ENCODE results near the gene GRAMD1A. TPM values are rescaled to one million over a fixed set of nuclear protein-coding genes. Genes with fewer than 3 reads are reported as not detected.

Gene GRAMD1A
- total and polyA plus RNA-seq, 9 of the 15 experiments (the other 6 are each of a cell fraction or from before 2014, with no cell fraction given) = 1.4 to 63.8 (median 38.5) TPM

DNA sequence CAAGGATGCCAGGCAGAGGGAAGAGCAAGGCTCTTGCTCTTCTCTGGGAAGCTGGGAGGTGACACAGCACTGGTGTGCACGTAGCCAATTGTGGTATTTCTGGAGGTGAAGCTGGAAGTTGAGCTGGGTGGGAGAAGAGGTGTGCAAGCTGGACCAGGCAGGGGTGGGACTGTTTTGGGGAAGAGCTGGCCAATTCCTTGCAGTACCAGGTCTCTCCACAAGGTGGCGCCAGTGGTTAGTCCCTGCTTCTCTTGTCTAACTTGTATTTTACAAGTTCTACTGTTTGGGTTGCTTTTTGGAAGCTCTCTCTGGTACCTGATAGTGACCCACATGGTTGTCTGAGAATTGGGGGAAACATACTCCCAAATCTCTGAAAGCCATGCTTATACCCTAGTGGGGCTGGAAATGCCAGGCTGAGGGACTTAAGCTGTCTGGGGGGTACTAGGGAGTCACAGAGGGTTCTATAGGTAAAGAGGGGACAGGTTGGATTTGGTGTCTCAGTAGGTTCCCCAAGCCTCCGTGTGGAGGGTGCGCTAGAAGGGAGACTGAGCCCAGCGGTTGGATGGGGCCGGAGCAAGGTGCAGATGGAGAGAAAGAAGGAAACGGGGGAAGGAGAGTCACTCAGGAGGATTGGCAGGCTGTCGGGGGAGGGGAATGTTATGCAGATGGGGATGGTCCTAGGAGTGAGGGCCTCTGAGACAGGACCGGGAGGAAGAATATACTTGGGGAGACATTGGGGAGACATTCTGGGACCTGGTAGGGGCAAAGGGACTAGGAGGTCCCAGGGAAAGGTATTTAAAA is 44.4 kb downstream of the GRAMD1A start (continued):
- TF ChIP-seq, protein P1, sequence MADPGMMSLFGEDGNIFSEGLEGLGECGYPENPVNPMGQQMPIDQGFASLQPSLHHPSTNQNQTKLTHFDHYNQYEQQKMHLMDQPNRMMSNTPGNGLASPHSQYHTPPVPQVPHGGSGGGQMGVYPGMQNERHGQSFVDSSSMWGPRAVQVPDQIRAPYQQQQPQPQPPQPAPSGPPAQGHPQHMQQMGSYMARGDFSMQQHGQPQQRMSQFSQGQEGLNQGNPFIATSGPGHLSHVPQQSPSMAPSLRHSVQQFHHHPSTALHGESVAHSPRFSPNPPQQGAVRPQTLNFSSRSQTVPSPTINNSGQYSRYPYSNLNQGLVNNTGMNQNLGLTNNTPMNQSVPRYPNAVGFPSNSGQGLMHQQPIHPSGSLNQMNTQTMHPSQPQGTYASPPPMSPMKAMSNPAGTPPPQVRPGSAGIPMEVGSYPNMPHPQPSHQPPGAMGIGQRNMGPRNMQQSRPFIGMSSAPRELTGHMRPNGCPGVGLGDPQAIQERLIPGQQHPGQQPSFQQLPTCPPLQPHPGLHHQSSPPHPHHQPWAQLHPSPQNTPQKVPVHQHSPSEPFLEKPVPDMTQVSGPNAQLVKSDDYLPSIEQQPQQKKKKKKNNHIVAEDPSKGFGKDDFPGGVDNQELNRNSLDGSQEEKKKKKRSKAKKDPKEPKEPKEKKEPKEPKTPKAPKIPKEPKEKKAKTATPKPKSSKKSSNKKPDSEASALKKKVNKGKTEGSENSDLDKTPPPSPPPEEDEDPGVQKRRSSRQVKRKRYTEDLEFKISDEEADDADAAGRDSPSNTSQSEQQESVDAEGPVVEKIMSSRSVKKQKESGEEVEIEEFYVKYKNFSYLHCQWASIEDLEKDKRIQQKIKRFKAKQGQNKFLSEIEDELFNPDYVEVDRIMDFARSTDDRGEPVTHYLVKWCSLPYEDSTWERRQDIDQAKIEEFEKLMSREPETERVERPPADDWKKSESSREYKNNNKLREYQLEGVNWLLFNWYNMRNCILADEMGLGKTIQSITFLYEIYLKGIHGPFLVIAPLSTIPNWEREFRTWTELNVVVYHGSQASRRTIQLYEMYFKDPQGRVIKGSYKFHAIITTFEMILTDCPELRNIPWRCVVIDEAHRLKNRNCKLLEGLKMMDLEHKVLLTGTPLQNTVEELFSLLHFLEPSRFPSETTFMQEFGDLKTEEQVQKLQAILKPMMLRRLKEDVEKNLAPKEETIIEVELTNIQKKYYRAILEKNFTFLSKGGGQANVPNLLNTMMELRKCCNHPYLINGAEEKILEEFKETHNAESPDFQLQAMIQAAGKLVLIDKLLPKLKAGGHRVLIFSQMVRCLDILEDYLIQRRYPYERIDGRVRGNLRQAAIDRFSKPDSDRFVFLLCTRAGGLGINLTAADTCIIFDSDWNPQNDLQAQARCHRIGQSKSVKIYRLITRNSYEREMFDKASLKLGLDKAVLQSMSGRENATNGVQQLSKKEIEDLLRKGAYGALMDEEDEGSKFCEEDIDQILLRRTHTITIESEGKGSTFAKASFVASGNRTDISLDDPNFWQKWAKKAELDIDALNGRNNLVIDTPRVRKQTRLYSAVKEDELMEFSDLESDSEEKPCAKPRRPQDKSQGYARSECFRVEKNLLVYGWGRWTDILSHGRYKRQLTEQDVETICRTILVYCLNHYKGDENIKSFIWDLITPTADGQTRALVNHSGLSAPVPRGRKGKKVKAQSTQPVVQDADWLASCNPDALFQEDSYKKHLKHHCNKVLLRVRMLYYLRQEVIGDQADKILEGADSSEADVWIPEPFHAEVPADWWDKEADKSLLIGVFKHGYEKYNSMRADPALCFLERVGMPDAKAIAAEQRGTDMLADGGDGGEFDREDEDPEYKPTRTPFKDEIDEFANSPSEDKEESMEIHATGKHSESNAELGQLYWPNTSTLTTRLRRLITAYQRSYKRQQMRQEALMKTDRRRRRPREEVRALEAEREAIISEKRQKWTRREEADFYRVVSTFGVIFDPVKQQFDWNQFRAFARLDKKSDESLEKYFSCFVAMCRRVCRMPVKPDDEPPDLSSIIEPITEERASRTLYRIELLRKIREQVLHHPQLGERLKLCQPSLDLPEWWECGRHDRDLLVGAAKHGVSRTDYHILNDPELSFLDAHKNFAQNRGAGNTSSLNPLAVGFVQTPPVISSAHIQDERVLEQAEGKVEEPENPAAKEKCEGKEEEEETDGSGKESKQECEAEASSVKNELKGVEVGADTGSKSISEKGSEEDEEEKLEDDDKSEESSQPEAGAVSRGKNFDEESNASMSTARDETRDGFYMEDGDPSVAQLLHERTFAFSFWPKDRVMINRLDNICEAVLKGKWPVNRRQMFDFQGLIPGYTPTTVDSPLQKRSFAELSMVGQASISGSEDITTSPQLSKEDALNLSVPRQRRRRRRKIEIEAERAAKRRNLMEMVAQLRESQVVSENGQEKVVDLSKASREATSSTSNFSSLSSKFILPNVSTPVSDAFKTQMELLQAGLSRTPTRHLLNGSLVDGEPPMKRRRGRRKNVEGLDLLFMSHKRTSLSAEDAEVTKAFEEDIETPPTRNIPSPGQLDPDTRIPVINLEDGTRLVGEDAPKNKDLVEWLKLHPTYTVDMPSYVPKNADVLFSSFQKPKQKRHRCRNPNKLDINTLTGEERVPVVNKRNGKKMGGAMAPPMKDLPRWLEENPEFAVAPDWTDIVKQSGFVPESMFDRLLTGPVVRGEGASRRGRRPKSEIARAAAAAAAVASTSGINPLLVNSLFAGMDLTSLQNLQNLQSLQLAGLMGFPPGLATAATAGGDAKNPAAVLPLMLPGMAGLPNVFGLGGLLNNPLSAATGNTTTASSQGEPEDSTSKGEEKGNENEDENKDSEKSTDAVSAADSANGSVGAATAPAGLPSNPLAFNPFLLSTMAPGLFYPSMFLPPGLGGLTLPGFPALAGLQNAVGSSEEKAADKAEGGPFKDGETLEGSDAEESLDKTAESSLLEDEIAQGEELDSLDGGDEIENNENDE (IDR thresholded peaks at IDR 0.05; ENCODE audit: low read depth, low read length) = no peak
- TF ChIP-seq ZSCAN29 (IDR thresholded peaks at IDR 0.05) = no peak
- no peak for TF ChIP-seq XRCC3 (IDR thresholded peaks at IDR 0.05)
- TF ChIP-seq HDAC8 (tag; IDR thresholded peaks at IDR 0.05) = no peak
- TF ChIP-seq ZNF436 (CRISPR knock-in tag; IDR thresholded peaks at IDR 0.05) = no peak
- TF ChIP-seq SRSF7 (optimal IDR thresholded peaks at IDR 0.05; ENCODE audit: low read depth, low read length) = no peak
- TF ChIP-seq, protein P2, sequence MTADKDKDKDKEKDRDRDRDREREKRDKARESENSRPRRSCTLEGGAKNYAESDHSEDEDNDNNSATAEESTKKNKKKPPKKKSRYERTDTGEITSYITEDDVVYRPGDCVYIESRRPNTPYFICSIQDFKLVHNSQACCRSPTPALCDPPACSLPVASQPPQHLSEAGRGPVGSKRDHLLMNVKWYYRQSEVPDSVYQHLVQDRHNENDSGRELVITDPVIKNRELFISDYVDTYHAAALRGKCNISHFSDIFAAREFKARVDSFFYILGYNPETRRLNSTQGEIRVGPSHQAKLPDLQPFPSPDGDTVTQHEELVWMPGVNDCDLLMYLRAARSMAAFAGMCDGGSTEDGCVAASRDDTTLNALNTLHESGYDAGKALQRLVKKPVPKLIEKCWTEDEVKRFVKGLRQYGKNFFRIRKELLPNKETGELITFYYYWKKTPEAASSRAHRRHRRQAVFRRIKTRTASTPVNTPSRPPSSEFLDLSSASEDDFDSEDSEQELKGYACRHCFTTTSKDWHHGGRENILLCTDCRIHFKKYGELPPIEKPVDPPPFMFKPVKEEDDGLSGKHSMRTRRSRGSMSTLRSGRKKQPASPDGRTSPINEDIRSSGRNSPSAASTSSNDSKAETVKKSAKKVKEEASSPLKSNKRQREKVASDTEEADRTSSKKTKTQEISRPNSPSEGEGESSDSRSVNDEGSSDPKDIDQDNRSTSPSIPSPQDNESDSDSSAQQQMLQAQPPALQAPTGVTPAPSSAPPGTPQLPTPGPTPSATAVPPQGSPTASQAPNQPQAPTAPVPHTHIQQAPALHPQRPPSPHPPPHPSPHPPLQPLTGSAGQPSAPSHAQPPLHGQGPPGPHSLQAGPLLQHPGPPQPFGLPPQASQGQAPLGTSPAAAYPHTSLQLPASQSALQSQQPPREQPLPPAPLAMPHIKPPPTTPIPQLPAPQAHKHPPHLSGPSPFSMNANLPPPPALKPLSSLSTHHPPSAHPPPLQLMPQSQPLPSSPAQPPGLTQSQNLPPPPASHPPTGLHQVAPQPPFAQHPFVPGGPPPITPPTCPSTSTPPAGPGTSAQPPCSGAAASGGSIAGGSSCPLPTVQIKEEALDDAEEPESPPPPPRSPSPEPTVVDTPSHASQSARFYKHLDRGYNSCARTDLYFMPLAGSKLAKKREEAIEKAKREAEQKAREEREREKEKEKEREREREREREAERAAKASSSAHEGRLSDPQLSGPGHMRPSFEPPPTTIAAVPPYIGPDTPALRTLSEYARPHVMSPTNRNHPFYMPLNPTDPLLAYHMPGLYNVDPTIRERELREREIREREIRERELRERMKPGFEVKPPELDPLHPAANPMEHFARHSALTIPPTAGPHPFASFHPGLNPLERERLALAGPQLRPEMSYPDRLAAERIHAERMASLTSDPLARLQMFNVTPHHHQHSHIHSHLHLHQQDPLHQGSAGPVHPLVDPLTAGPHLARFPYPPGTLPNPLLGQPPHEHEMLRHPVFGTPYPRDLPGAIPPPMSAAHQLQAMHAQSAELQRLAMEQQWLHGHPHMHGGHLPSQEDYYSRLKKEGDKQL (CRISPR knock-in tag; IDR thresholded peaks at IDR 0.05; ENCODE audit: borderline replicate concordance) = no peak
- no peak for TF ChIP-seq HIVEP1 (CRISPR knock-in tag; IDR thresholded peaks at IDR 0.05)
- TF ChIP-seq ZNF395 (CRISPR knock-in tag; IDR thresholded peaks at IDR 0.05) = no peak
